ENCODE results near the gene RASSF1.
"Not testable (repeated sequence)": the region's sequence is repeated elsewhere in the genome, so short reads cannot be mapped to it uniquely, and the experiment has no call there.

The RASSF1 gene

DNA sequence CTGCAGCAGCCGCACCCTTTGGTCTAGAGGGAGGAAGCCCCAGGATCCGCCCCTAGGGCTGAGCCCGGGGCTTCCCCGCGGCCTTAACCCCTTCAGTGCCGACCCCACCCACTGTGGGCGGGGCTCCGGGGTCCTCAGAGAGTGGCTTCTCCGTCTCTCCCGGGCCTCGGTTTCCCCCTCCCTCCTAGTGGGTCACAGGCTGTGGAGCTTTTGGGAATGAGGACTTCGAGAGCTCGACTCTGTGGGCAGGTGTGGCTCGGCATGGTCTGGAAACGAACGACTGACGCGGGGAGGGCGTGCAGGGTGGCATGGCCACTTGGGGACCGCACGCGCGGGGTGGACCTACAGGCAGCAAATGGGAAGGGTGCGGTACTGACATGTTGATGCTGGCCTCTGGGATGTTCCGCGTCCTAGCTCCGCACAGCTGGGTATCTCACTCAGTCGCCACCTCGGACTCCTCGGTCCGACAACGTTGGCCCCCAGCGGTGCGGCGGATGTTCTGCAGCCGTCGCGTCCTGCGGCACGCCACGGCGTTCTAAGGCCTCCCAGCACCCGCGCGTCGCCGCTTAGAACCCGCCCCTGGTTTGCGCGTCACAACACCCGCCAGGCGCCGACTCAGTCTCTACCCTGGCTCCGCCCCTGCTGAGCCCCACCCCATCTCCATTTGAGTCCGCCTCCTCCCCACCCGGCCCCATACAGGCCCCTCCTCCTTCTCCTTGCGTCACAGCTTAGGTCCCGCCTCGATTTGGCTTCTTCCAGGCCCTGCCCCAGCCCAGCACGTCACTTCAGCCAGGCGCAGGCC lies 41.6 kb downstream of the RASSF1 start, which contains the start of the genes HYAL3 and NAA80:
HYAL3 (minus strand) TSS at position 570 of the 802 bp plus-strand sequence. CDS start 3,803 bp downstream, outside the sequence.
NAA80 (minus strand) TSS at position 570 of the 802 bp plus-strand sequence. CDS start 1,942 bp downstream, outside the sequence.
- peak; percentile 99 to 100 for DNase-seq

- DNase-seq: no peak
These were observed 42.5 kb downstream of the RASSF1 start for GRCh38 chr3:50297896-50298725.

- no peak for DNase-seq
These were observed 43.3 kb downstream of the RASSF1 start for GRCh38 chr3:50297384-50297775.

DNA sequence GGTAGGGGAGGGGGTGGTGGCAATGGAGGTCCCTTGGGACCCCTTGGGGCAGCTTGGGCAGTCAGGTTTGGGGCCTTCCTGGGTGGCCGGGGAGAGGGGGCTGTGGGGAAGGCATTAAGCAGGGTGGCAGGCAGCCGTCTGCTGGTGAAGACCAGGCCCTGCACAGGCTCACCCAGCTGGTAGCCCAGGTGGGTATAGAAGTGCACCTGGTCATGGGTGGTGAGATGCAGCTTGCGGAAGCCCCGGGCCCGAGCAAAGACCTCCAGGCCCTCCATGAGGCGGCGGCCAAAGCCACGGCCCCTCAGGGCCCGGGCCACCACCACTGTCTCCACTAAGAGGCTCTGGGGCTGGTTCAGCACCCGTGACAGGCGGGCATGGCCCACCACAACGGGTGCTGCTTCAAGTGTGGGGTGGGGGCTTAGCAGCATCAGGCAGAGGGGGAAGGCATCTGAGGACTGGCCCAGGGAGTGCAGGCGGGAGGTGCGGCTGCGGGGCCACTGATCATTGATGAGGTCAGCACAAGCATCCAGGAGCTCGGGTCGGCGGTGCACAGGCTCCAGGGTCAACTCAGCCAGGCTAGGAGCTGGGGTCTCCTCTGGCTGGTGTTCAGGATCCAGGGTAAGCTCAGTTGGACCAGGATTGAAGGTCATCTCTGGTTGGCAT lies 43.8 kb downstream of the RASSF1 start:
- no peak for DNase-seq

DNA sequence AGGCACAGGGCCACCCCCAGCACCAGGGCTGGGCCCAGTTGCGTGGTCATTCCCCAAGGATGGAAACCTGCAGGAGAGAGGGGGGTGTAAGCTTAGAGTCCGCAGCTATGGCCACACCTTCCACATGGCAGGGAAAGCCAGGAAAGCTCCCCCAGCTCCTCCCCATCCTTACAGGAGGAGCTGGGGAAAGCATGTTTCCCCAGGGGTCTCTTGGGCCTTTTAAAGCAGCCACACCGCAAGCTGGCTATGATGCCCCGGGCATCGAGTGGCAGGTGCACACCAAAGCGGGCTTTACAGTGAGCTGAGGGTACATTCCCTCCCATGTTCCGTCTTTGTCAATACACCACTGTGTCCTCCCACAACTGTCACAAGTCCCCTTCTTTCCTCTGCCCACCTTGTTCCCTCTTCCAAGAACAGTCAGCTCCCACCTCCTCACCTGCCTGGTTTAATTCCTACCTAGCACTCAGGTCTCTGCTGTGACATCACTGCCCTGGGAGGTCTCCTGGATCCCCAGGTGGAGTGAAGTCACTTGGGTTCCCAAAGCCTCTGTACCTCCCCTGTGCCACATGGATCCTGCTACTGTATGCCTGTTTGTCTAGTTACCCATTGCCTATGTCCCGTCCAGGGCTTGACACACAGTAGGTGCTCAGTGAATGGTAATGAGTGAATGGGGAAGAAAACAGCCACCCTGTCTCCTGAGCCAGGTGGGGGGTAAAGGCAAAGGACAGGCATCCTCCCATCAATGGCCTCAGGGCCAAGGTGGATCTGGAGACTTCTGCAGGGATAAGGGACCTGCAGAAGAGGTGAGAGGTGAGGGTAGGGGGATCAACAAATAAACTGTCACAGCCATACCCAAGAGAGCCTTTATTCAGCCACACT lies 44.8 kb downstream of the RASSF1 start:
- DNase-seq: no peak

- DNase-seq: no peak
These were observed 45.9 kb downstream of the RASSF1 start for GRCh38 chr3:50294492-50295403.

DNA sequence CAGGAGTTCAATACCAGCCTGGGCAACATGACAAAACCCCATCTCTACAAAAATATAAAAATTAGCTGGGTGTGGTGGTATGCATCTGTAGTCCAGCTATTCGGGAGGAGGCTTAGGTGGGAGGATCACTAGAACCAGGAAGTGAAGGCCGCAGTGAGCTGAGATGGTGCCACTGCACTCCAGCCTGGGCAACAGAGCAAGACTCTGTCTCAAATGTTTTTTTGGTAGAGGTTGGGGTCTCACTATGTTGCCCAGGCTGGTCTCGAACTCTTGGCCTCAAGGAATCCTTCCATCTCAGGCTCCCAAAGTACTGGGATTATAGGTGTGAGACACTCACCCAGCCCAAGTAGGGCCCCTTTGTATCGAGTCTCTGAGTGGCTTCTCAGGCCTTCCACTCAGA lies 46.5 kb downstream of the RASSF1 start:
- DNase-seq: no peak

- DNase-seq: no peak
These were observed 47.4 kb downstream of the RASSF1 start for GRCh38 chr3:50293079-50293801.

- peak; percentile 97 for DNase-seq
These were observed 48.2 kb downstream of the RASSF1 start, which contains the start of gene IFRD2 for GRCh38 chr3:50292159-50293078. IFRD2 (minus strand) TSS chr3:50292429; CDS start chr3:50292274, 155 bp downstream.

GRCh38 chr3:50290161-50290641 lies 50.4 kb downstream of the RASSF1 start:
- DNase-seq: no peak

- DNase-seq: no peak
These were observed 51.5 kb downstream of the RASSF1 start for GRCh38 chr3:50289130-50289529.

GRCh38 chr3:50288387-50289007 lies 52.1 kb downstream of the RASSF1 start:
- no peak for DNase-seq

GRCh38 chr3:50287262-50287661 lies 53.4 kb downstream of the RASSF1 start:
- no peak for DNase-seq

DNA sequence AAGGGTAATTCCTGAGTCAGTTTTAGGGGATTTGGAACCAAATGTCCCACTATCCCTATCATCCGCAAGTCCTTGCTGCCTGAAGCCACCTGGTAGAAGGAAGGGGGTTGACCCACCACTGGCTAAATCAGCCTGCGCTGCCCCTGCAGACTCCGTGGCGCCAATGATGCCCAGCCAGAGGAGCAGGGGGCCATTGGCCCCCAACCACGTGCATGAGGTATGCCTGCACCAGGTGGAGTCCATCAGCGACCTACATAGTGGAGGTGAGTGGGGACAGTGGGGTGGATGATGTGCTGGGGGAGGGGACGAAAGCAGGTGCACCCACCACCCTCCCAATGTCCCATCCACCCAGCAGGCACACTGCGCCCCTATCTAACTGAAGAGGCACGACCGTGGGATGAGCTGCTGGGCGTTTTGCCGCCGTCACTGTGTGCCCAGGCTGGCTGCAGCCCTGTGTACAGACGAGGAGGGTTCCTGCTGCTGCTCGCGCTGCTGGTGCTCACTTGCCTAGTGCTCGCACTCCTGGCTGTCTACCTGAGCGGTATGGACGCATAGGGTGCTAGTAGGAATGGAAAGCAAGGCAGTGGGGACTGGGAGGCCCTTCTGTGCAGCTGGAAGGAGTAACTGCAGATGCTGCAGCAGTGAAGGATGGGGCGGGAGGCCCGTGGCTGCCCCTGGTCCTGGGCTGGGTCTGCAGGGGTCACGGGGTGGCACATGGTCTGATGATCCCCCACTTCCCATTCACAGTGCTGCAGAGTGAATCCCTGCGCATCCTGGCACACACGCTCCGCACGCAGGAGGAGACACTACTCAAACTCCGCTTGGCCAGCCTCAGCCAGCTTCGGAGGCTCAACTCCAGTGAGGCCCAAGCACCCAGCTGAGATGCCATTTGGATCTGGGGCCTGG lies 54.1 kb downstream of the RASSF1 start:
- no peak for DNase-seq

DNA sequence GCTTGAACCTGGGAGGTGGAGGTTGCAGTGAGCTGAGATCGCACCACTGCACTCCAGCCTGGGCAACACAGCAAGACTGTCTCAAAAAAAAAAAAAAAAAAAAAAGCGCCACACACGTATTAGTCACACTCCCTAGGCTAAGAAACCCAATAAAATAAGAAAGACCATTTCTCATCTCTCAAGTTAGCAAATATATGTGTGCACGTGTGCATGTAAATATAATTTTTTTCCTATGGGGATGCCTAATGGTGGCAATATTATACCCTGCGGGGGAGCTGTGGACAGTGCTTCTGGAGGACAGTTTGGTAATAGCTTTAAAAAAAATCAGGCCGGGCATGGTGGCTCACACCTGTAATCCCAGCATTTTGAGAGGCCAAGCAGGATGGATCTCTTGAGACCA lies 56.5 kb downstream of the RASSF1 start:
- not testable (repeated sequence) for DNase-seq

Measured in CD4-positive, alpha-beta T cell treated with Interleukin-4 for 1 hour (primary cell).